ENCODE measurements around the gene SPATA31C1.

DNA sequence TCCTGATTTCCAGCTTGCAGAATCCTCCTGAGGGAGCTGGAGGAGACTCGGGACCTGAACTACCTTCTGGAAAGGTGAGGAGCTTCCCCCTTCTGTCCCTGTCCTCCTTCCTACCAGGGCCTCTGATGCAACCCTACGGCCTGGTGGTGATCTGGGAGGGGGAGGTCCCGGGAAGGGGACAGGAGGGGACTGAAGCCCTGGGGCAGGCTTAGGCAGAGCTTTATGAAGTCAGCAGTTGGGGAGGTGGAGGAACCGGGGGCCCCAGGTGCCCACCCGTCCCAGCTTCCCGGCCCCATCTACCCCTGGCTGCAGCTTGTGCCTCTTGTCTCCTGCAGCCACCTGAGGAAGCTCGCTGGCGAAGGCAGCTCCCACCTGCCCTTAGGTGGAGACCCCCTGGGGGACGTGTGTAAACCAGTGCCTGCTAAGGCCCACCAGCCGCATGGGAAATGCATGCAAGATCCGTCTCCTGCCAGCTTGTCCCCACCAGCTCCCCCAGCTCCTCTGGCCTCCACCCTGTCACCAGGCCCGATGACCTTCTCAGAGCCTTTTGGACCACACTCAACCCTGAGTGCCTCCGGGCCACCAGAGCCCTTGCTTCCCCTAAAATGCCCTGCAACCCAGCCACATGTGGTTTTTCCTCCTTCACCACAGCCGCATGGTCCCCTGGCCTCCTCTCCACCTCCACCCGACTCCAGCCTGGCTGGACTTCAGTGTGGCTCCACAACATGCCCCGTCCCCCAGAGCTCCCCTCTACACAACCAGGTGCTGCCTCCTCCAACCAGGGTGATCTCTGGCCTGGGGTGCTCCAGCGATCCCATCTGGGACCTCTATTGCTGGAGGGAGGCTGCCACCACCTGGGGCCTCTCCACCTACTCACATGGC is 32.9 kb upstream of the SPATA31C1 start:
- TF ChIP-seq POLR2AphosphoS5 (IDR thresholded peaks at IDR 0.05; ENCODE audit: low read depth, low read length): no peak
- no peak for TF ChIP-seq POLR2A (IDR thresholded peaks at IDR 0.05; ENCODE audit: low read depth, low read length)
- no peak for TF ChIP-seq TAF1 (IDR thresholded peaks at IDR 0.05; ENCODE audit: low read depth, low read length)
- no peak for TF ChIP-seq POU2F2 (IDR thresholded peaks at IDR 0.05; ENCODE audit: low read depth, low read length)
- no peak for TF ChIP-seq SPI1 (IDR thresholded peaks at IDR 0.05; ENCODE audit: low read depth, low read length)
- TF ChIP-seq PAX5 (IDR thresholded peaks at IDR 0.05; ENCODE audit: insufficient read depth, low read length, severe bottlenecking): no peak
